NCI-H1436 (cell line): ENCODE data around the gene TMEM14A.
"Not testable (repeated sequence)": the region's sequence is repeated elsewhere in the genome, so short reads cannot be mapped to it uniquely, and the experiment has no call there.

ENCODE experiments used
- DNase-seq: peaks from one replicate; lab custom pipeline; 2025; lab: John Stamatoyannopoulos, UW

The TMEM14A gene, protein sequence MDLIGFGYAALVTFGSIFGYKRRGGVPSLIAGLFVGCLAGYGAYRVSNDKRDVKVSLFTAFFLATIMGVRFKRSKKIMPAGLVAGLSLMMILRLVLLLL

DNA sequence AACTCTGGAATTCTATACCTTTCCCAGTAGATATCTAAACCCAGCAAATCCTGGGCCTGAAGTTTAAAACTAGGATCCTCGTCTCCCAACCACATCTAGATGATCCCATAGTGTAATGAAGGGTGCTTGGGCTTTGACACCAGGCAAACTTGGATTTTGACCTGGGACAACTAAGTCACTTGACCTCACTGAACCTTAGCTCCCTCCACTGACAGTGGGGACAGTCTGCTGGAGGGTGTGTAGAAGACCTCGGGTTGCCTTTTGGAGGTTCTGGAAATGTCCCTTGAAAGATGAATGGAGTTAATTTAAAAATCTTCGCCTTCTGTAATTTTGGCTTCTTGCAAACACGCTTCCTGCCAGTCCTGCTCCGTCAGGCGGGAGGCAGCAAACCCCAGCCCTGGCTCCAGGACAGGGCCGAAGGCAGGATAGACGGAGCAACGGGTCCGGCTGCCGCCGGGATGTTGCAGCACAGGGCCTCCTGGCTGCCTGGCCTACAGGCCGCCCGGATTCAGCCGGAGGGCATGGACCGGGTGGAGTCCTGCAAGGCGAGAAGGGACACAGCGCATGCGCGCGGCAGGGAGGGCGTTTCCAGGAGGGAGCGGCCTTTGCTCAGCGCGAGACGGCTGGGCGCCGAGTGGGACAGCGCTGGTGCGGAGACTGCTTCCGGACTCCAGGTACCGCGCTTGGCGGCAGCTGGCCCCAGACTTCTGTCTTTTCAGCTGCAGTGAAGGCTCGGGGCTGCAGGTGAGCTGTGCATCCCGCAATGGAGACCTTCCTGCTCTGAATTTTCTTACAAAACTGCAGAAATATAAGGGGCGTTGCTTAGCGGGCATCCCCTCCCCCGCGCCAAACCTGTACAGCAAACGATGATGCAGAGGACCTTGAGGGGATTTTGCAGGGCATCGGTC lies at the start of gene TMEM14A:
Gene TMEM14A, plus strand, starts transcription at position 612 of the 908 bp plus-strand sequence. CDS start 5,990 bp downstream, outside the sequence.
- DNase-seq, result peak; percentile 92

DNA sequence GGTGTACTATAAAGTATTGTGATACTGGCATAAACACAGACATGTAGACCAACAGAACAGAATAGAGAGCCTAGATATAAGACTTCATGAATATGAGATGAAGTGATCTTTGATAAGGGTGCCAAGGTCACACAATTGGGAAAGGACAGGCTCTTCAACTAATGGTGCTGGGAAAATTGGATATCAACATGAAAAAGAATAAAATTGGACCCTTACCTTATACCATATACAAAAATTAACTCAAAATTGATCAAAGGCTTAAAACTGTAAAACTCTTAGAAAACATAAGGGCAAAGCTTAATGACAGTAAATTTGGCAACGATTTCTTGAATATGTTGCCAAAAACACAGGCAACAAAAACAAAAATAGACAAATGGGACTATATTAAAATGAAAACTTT lies 49.3 kb upstream of the TMEM14A start:
- DNase-seq, result no peak

GRCh38 chr6:52622810-52623209 lies 48.1 kb upstream of the TMEM14A start:
- DNase-seq, result no peak

- no peak for DNase-seq
Observed at GRCh38 chr6:52632011-52632410, 38.9 kb upstream of the TMEM14A start.

DNA sequence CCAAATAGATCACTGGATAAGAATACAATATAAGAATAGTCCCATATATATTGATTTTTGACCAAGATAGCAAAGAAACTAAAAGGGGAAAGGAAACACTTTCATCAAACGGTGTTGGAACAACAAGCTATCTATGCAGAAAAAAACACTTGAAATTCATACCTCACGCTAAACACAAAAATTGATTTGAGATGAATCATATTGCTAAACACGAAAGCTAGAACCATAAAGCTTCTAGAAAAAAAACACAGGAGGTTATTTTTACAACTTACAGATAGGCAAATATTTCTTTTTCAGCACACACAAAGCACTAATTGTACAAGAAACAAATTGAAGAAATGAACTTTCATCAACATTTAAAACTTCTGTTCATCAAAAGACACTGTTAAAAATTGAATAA lies 36.7 kb upstream of the TMEM14A start:
- DNase-seq, result no peak

DNA sequence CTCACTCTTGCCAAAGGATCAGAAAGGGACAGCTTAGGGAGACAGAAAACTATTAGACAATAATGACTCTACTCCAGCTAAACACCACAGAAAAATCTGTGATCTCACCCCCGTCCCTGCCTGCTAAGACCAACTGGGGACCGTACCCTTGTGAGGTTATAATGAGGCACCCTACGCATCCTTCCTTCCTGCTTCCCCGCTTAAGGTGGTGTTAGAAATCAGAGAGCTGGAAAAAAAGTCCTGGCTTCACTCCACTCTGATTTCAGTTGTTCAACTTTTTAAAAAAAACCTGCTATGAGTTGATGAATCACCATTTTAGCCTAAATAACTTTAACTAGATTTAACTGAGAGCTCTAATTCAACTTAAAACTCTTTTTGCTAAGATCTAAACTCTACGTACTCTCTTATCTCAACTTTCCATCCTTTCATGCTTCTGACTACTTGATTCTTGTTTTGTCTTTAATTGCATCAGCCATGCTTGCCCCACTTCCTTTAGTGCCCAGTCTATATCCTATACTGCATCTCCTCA lies 35.8 kb upstream of the TMEM14A start:
- no peak for DNase-seq

- no peak for DNase-seq
Observed at GRCh38 chr6:52636830-52637229, 34.1 kb upstream of the TMEM14A start.

GRCh38 chr6:52639493-52639892 lies 31.4 kb upstream of the TMEM14A start:
- DNase-seq, result no peak

- DNase-seq, result peak; percentile 65
Observed at GRCh38 chr6:52640170-52640569, 30.7 kb upstream of the TMEM14A start.

GRCh38 chr6:52640916-52641315 lies 30.0 kb upstream of the TMEM14A start:
- no peak for DNase-seq

- no peak for DNase-seq
Observed at GRCh38 chr6:52641388-52641787, 29.5 kb upstream of the TMEM14A start.

DNA sequence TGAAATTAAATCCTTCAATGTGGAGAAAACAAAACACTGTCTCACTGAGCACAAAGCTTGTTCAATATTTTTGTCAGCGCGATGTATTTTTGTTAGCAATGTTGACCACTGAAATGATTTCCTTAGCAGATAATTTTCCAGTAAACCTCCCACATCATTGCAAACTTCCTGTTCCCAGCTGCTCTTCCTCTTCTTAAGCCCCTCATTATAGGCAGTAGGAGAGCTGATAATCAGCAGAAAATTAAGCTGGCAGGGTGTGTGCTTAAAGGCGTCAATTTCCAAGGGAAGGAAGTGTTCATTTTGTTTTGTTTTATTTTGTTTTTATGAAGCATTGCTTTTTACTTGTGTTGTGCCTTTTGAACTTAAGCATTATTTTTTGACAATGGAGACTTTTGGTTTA lies 29.1 kb upstream of the TMEM14A start:
- peak; percentile 44 for DNase-seq

GRCh38 chr6:52642368-52642767 lies 28.5 kb upstream of the TMEM14A start:
- peak; percentile 87 for DNase-seq

DNA sequence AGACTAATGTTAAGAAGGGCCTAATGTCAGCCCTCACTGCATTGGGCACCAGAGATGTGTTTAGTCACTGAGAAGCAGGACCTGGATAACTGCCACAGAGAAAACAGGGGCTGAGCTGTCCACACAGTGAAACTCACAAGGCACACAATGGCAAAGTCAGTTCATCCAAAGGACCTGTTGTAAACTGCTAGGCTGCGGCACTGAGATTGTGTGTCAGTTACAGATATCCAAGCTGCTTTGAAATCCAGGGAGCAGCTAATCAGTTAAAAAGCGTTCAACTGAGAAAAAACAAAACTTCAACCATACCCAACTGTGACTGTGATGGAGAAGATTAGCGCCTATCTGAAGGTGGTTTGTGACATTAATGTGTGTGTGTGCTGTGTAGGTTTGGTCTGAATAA lies 27.8 kb upstream of the TMEM14A start:
- DNase-seq, result no peak

DNA sequence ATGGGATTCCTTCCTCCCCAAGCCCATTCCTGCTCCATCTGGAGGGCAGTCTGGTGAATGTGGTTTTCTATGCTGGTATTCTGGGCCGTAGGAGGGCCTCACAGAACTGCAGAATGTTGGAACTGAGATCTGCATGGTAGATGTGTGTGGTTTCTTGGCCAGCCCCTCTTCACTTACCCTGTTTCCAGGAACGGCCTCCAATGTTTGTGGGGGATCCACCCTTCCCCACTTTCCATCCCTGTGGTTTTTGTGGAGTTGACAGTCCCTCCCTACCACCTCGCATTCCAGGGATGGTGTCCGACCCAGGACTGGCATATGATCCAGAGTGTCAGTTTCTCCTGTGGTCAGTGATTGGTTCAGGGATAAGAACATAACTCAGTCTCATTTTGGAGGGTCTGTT lies 26.7 kb upstream of the TMEM14A start:
- DNase-seq, result no peak

DNA sequence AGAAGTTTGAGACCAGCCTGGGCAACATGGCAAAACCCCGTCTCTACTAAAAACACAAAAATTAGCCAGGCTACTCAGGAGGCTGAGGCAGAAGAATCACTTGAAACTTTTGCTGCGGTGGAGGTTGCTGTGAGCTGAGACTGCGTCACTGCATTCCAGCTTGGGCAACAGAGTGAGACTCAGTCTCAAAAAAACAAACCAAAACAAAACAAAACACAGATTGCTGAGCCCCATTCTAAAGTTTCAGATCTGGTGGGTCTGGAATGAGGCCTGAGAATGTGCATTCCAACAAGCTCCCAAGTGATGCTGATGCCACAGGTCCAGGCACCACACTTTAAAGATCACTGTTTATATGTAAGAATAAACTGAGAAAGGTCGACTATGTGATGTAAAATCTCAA lies 24.9 kb upstream of the TMEM14A start:
- no peak for DNase-seq

- DNase-seq, result no peak
Observed at GRCh38 chr6:52647199-52647598, 23.7 kb upstream of the TMEM14A start.

DNA sequence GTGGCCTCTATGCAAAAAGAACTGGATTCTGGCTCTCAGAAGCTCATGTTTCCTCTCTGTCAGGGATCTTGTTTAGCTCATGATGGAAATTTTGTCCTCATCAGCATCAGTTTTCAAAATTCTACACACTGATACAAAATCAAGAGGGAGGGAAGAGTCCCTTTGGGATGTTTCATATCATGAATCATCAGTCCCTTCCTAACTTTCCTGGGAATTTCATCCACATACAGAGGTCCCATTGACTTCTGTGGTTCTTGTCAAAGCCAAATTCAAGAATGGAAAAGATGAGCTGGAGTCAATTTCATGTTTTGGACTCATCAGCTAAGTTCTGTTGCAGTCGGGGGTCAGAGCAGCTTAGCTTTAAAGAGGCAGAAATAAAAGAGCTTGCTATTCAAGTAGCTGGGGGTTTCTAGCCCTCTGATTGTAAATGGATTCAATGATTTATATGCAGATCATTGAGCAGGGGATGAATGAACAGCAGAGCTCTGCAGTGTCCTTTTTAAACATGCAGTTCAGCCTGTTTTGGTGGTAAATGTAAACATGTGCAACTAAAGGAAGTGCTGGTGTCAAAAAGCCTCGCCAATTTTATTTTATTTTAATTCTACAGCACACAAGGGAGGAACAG lies 21.3 kb upstream of the TMEM14A start:
- DNase-seq, result no peak

GRCh38 chr6:52650941-52651340 lies 20.0 kb upstream of the TMEM14A start:
- no peak for DNase-seq

- no peak for DNase-seq
Observed at GRCh38 chr6:52653151-52653550, 17.8 kb upstream of the TMEM14A start.

GRCh38 chr6:52654007-52654406 lies 16.9 kb upstream of the TMEM14A start:
- DNase-seq, result no peak

DNA sequence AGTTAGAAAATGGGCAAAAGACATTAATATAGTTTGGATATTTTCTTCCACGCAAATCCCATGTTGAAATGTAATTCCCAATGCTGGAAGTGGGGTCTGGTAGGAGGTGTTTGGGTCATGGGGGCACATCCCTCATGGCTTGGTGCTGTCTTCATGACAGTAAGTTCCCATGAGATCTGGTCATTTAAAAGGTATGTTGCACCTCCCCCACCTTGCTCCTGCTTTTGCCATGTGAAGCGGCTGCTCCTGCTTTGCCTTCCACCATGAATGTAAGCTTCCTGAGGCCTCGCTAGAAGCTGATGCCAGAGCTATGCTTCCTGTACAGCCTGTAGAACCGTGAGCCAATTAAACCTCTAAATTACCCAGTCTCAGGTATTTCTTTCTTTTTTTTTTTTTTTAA lies 16.3 kb upstream of the TMEM14A start:
- DNase-seq, result no peak

DNA sequence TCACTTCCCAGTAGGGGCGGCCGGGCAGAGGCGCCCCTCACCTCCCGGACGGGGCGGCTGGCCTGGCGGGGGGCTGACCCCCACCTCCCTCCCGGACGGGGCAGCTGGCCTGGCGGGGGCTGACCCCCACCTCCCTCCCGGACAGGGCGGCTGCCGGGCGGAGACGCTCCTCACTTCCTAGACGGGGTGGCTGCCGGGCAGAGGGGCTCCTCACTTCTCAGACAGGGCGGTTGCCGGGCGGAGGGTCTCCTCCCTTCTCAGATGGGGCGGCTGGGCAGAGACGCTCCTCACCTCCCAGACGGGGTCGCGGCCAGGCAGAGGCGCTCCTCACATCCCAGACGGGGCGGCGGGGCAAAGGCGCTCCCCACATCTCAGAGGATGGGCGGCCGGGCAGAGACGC lies 15.0 kb upstream of the TMEM14A start:
- not testable (repeated sequence) for DNase-seq
